GM12873 (cell line): ENCODE results near the gene ACSBG1.

Experiments used
- CTCF ChIP-seq: IDR thresholded peaks from 2 replicates; pipeline ENCODE4 v1.5.1; 2012; ENCODE audit warnings: low read depth, mild to moderate bottlenecking, moderate library complexity, low read length, control low read depth; ENCODE audit not compliant: insufficient read depth; ENCODE audit errors: missing control alignments

The ACSBG1 gene

GRCh38 chr15:78147566-78147965 is 86.8 kb downstream of the ACSBG1 start:
- no peak for TF ChIP-seq CTCF

GRCh38 chr15:78146425-78147154 is 87.8 kb downstream of the ACSBG1 start:
- TF ChIP-seq CTCF = no peak

- no peak for TF ChIP-seq CTCF
Observed at GRCh38 chr15:78142332-78142731, 92.0 kb downstream of the ACSBG1 start.

- TF ChIP-seq CTCF = no peak
Observed at GRCh38 chr15:78140292-78140691, 94.1 kb downstream of the ACSBG1 start.

GRCh38 chr15:78139578-78139977 is 94.8 kb downstream of the ACSBG1 start:
- TF ChIP-seq CTCF = no peak

- no peak for TF ChIP-seq CTCF
Observed at GRCh38 chr15:78133801-78134200, 100.6 kb downstream of the ACSBG1 start.

- TF ChIP-seq CTCF = peak; percentile 71
Observed at GRCh38 chr15:78131295-78132061, 102.9 kb downstream of the ACSBG1 start, which contains the start of gene CIB2. TSS of gene CIB2 (minus strand) at chr15:78131445. CDS start at chr15:78131215, 230 bp downstream.
